Measurements from ENCODE around the gene RAPSN.

DNA sequence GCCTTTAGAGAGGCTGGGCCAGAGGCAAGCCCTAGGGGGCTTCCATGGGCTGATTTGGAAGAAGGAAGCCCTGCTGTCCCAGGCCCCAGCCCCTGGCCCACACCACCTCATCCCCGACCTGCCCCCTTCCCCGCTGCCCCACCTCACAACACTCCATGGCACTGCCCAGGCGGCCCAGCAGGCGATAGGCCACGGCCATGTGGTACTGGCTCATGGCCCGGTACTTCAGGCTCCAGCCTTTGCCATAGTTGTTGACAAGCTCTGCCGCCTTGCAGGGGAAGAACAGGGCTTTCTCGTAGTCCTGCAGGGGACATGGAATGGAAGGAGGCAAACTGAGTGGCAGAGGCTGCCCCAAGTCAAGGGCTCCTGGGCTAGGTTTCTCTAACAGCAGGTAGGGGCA lies 6.4 kb downstream of the RAPSN start:
- TF ChIP-seq, protein P1, sequence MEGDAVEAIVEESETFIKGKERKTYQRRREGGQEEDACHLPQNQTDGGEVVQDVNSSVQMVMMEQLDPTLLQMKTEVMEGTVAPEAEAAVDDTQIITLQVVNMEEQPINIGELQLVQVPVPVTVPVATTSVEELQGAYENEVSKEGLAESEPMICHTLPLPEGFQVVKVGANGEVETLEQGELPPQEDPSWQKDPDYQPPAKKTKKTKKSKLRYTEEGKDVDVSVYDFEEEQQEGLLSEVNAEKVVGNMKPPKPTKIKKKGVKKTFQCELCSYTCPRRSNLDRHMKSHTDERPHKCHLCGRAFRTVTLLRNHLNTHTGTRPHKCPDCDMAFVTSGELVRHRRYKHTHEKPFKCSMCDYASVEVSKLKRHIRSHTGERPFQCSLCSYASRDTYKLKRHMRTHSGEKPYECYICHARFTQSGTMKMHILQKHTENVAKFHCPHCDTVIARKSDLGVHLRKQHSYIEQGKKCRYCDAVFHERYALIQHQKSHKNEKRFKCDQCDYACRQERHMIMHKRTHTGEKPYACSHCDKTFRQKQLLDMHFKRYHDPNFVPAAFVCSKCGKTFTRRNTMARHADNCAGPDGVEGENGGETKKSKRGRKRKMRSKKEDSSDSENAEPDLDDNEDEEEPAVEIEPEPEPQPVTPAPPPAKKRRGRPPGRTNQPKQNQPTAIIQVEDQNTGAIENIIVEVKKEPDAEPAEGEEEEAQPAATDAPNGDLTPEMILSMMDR (IDR thresholded peaks at IDR 0.05; ENCODE audit: control extremely low read depth in 1 of 3, insufficient read depth in 1 of 3, low read depth in 1 of 3, low read length in 3 of 3): no peak
- TF ChIP-seq RFX5 (IDR thresholded peaks at IDR 0.05; ENCODE audit: borderline replicate concordance, low read depth, low read length) (no peak), KDM1A (IDR thresholded peaks at IDR 0.05; ENCODE audit: borderline replicate concordance, low read length) (no peak), ZNF274 (IDR thresholded peaks at IDR 0.05; ENCODE audit: borderline replicate concordance, extremely low read depth, low read length) (no peak), TAF1 (IDR thresholded peaks at IDR 0.05; ENCODE audit: low read depth, low read length) (no peak), POLR2A (IDR thresholded peaks at IDR 0.05; ENCODE audit: control extremely low read depth in 1 of 2, low read depth in 2 of 2, low read length in 2 of 2) (no peak), CEBPB (IDR thresholded peaks at IDR 0.05; ENCODE audit: low read depth, low read length) (no peak)
